Activated T-helper 2 cell treated with anti-CD3 and anti-CD28 coated beads, Interferon-gamma antibody, Interleukin-2, Interleukin-4, amounts not matched to agents 10 μg/mL and 5 μg/mL and 100 μg/mL, durations not matched to agents 14 hours and 24 hours and 36 hours (primary cell): ENCODE data around the gene LRCH2. TPM values are rescaled to one million over a fixed set of nuclear protein-coding genes. Genes with fewer than 3 reads are reported as not detected.

Source experiments
- DNase-seq: peaks from one replicate; pipeline ENCODE4 v3.0.0; 2021; ENCODE audit warnings: low spot score
- H3K27ac Mint-ChIP-seq: one replicate; pipeline ENCODE4 v1.8.0; 2021; ENCODE audit warnings: mixed read lengths
- H3K27me3 Mint-ChIP-seq: one replicate; pipeline ENCODE4 v1.8.0; 2021; ENCODE audit warnings: low read depth, mixed read lengths
- H3K36me3 Mint-ChIP-seq: one replicate; pipeline ENCODE4 v1.8.0; 2021; ENCODE audit warnings: low read depth, mixed read lengths
- H3K4me1 Mint-ChIP-seq: one replicate; pipeline ENCODE4 v1.8.0; 2021; ENCODE audit warnings: low read depth, mixed read lengths
- H3K4me3 Mint-ChIP-seq: one replicate; pipeline ENCODE4 v1.8.0; 2021; ENCODE audit warnings: low read depth, mild to moderate bottlenecking, moderate library complexity, mixed read lengths
- H3K9me3 Mint-ChIP-seq: one replicate; pipeline ENCODE4 v1.8.0; 2021; ENCODE audit warnings: mixed read lengths
- intact Hi-C: fragments of 100-400 bp; cut with micrococcal nuclease; formaldehyde crosslinking; loops from one replicate; pipeline ENCODE4 v1.15.1; 2023
- total RNA-seq: library from RNA; stranded (reverse); gene quantifications from 2 replicates; pipeline ENCODE4 v1.2.3, GENCODE V29; 2022

The LRCH2 gene
- total RNA-seq, 1 donor from 2014 or later: not detected

- intact Hi-C loops: no loop called here
- Mint-ChIP-seq H3K36me3 (no peaks in the 10 kb centered on the region), H3K27me3 (no peaks in the 10 kb centered on the region), H3K9me3 (peaks cover 8% of the 10 kb centered on the region), H3K4me1 (no peaks in the 10 kb centered on the region), H3K4me3 (no peak overlapping the region), H3K27ac (no peak overlapping the region)
- DNase-seq: no peak
These were observed 43.0 kb downstream of the LRCH2 start for GRCh38 chrX:115190636-115191489.

DNA sequence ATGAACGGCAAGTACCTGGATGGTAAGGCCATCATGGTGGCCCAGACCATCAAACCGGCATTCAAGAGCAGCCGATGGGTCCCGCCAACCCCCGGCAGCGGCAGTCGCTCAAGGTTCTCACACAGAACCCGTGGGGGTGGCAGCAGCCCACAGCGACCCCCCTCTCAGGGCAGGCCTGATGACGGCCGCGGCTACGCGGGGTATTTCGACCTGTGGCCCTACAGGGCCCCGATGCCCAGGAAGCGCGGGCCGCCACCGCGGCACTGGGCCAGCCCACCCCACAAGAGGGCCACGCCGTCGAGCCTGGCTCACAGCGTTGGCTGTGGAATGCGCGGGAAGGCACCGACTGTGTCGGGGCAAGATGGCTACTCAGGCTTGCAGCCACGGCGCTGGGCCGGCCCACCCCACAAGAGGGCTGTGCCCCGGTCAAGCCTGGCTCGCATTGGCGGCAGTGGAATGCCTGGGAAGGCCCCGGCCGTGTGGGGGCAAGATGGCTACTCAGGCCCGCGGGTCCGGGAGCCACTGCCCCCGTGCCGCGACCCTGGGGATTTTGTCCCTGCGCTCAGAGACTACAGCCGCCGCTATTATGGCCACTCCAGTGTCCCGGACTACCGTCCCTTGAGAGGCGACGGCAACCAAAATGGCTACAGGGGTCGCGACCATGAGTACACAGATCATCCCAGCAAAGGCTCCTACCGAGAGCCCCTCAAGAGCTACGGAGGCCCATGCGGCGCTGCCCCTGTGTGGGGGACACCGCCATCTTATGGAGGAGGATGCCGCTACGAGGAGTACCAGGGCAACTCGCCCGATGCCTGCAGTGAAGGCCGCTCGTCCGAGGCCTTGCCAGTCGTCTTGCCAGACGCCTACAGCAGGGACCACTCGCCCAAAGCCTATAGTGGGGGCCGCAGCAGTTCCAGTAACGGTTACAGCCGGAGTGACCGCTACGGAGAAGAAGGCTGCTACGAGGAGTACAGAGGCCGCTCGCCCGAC, 44.0 kb downstream of the LRCH2 start:
- intact Hi-C loops: no loop called here
- Mint-ChIP-seq H3K27ac (no peak overlapping the region), H3K4me3 (no peak overlapping the region), H3K36me3 (no peaks in the 10 kb centered on the region), H3K4me1 (no peaks in the 10 kb centered on the region), H3K9me3 (peaks cover 8% of the 10 kb centered on the region), H3K27me3 (no peaks in the 10 kb centered on the region)
- DNase-seq: no peak

GRCh38 chrX:115189110-115189509, 44.8 kb downstream of the LRCH2 start, which contains the start of gene RBMXL3:
Gene RBMXL3, plus strand, starts transcription at chrX:115189410. Its CDS starts 32 bp downstream, at chrX:115189442.
- no peak for DNase-seq
- H3K36me3 Mint-ChIP-seq: no peaks in the 10 kb centered on the region
- H3K27ac Mint-ChIP-seq: no peak within 1 kb of the TSS
- intact Hi-C loops: no loop called here
- peaks cover 8% of the 10 kb centered on the region for H3K9me3 Mint-ChIP-seq
- no peaks in the 10 kb centered on the region for H3K4me1 Mint-ChIP-seq
- H3K4me3 Mint-ChIP-seq: no peak within 1 kb of the TSS
- no peaks in the 10 kb centered on the region for H3K27me3 Mint-ChIP-seq

DNA sequence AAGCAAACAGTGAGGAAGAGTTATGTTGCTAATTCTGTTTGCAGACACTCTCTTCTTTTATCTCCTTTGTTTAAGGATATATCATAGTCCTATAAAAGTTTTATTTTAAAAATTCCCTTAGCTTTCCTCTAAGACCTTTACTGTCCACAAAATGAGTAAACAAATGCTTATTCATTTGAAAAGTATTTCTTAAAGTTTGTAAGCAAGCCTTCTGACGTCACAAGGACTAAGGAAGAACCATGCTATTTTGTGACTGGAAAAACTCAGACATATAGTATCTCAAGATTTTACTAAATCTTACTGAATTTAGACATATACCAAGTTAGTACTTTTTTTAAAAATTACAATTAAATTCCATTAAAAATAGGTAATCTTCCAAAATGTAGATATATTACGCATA, 49.9 kb downstream of the LRCH2 start:
- H3K36me3 Mint-ChIP-seq: no peaks in the 10 kb centered on the region

GRCh38 chrX:115178473-115178872, 55.4 kb downstream of the LRCH2 start:
- no peak for DNase-seq
- Mint-ChIP-seq H3K36me3 (no peaks in the 10 kb centered on the region), H3K4me1 (no peaks in the 10 kb centered on the region), H3K4me3 (no peak overlapping the region), H3K27me3 (no peaks in the 10 kb centered on the region), H3K27ac (no peak overlapping the region), H3K9me3 (no peaks in the 10 kb centered on the region)
- intact Hi-C loops: no loop called here

More for the DNA sequence above, 49.9 kb downstream of the LRCH2 start:
- intact Hi-C loops: no loop called here
- H3K27ac Mint-ChIP-seq: no peak overlapping the region
- peaks cover 3% of the 10 kb centered on the region for H3K9me3 Mint-ChIP-seq
- H3K4me3 Mint-ChIP-seq: no peak overlapping the region
- no peaks in the 10 kb centered on the region for H3K4me1 Mint-ChIP-seq
- DNase-seq: no peak
- H3K27me3 Mint-ChIP-seq: no peaks in the 10 kb centered on the region

DNA sequence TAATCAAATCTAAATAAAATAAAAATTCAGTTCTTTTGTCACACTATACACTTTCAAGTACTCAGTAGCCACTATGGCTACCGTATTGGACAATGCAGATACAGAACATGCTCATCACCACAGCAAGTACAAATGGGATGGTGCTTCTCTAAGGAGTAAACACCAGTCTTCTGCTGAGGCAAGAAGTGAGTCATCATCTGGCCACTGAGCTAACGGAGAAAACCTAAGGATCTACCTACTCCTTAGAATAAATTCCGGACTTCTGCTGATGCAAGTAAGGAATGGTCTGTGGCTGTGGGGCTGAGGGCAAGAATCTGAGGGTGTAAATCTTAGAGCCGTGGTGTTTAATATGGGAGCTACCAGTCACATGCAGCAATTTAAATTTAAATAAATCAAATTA, 56.0 kb downstream of the LRCH2 start:
- no peaks in the 10 kb centered on the region for H3K27me3 Mint-ChIP-seq
- no peak overlapping the region for H3K4me3 Mint-ChIP-seq
- no peaks in the 10 kb centered on the region for H3K4me1 Mint-ChIP-seq
- no peak overlapping the region for H3K27ac Mint-ChIP-seq
- no peaks in the 10 kb centered on the region for H3K36me3 Mint-ChIP-seq
- intact Hi-C loops: no loop called here
- H3K9me3 Mint-ChIP-seq: no peaks in the 10 kb centered on the region
- DNase-seq: no peak

DNA sequence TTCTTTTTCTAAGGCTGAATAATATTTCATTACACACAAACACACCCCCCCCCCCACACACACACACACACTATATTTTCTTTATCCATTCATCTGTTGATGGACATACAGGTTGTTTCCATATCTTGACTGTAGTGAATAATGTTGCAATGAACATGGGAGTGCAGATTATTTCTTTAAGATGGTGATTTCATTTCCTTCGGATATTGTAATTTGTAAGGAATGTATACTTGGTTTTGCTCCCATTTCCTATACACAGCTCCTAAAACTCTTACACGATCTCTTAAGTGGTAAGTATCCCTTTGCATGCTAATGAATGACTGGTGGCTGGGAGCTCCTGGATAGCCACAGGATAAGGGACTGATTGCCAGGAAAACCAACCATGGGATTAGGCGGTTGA, 59.3 kb downstream of the LRCH2 start:
- no peaks in the 10 kb centered on the region for H3K4me1 Mint-ChIP-seq
- no peak overlapping the region for H3K4me3 Mint-ChIP-seq
- intact Hi-C loops: no loop called here
- H3K27ac Mint-ChIP-seq: no peak overlapping the region
- no peaks in the 10 kb centered on the region for H3K9me3 Mint-ChIP-seq
- H3K27me3 Mint-ChIP-seq: no peaks in the 10 kb centered on the region
- H3K36me3 Mint-ChIP-seq: no peaks in the 10 kb centered on the region
- DNase-seq: no peak

DNA sequence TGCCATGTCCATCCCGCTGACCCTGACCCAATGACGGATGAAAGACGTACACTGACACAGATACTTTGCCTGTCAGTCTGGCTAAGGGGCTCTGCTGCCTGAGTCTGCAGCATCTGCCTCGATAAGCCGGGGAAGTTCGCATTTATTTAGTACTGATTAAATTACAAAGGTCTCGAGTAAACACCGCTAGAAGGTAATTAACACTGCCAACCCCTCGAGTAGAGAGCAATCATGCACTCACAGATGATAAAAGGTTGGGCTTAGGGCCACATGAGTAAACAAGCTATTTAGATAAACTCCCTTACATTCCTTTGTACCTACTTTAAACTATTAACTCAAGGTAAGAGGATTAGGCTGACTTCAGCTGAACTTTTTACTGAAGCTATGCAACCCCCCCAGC, 60.7 kb downstream of the LRCH2 start:
- Mint-ChIP-seq H3K27ac (no peak overlapping the region), H3K27me3 (no peaks in the 10 kb centered on the region), H3K9me3 (no peaks in the 10 kb centered on the region), H3K36me3 (no peaks in the 10 kb centered on the region), H3K4me3 (no peak overlapping the region), H3K4me1 (no peaks in the 10 kb centered on the region)
- intact Hi-C loops: no loop called here
- no peak for DNase-seq

GRCh38 chrX:115147220-115147619, 86.7 kb downstream of the LRCH2 start:
- H3K36me3 Mint-ChIP-seq: no peaks in the 10 kb centered on the region
- H3K4me1 Mint-ChIP-seq: no peaks in the 10 kb centered on the region
- DNase-seq: no peak
- H3K27ac Mint-ChIP-seq: no peak overlapping the region
- peaks cover 5% of the 10 kb centered on the region for H3K9me3 Mint-ChIP-seq
- no peaks in the 10 kb centered on the region for H3K27me3 Mint-ChIP-seq
- intact Hi-C loops: no loop called here
- H3K4me3 Mint-ChIP-seq: no peak overlapping the region

DNA sequence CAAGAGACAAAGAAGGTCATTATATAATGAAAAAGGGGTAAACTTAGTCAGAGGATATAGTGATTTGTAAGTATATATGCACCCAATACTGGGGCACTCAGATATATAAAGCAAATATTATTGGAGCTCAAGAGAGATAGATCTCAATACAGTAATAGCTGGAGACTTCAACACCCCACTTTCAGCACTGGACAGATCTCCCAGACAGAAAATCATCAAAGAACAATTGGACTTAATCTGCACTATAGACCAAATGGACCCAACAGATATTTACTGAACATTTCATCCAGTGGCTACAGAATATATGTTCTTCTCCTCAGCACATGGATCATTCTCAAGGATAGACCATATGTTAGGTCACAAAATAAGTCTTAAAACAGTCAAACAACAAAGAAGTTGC, 91.8 kb downstream of the LRCH2 start:
- Mint-ChIP-seq H3K36me3 (no peaks in the 10 kb centered on the region), H3K4me1 (no peaks in the 10 kb centered on the region), H3K4me3 (no peak overlapping the region), H3K27me3 (no peaks in the 10 kb centered on the region), H3K27ac (no peak overlapping the region), H3K9me3 (peaks cover 11% of the 10 kb centered on the region)
- DNase-seq: no peak
- intact Hi-C loops: no loop called here

- Mint-ChIP-seq H3K4me1 (no peaks in the 10 kb centered on the region), H3K9me3 (peaks cover 11% of the 10 kb centered on the region), H3K4me3 (no peak overlapping the region), H3K27me3 (no peaks in the 10 kb centered on the region), H3K27ac (no peak overlapping the region), H3K36me3 (no peaks in the 10 kb centered on the region)
- no peak for DNase-seq
- intact Hi-C loops: no loop called here
These were observed 95.9 kb downstream of the LRCH2 start for GRCh38 chrX:115138040-115138439.

GRCh38 chrX:115134382-115134781, 99.5 kb downstream of the LRCH2 start:
- Mint-ChIP-seq H3K4me1 (no peaks in the 10 kb centered on the region), H3K9me3 (no peaks in the 10 kb centered on the region), H3K4me3 (no peak overlapping the region), H3K27ac (no peak overlapping the region), H3K27me3 (no peaks in the 10 kb centered on the region), H3K36me3 (no peaks in the 10 kb centered on the region)
- DNase-seq: no peak
- intact Hi-C loops: no loop called here

GRCh38 chrX:115112411-115112810, 121.5 kb downstream of the LRCH2 start:
- Mint-ChIP-seq H3K36me3 (no peaks in the 10 kb centered on the region), H3K9me3 (no peaks in the 10 kb centered on the region), H3K27ac (no peak overlapping the region), H3K4me3 (no peak overlapping the region), H3K4me1 (no peaks in the 10 kb centered on the region), H3K27me3 (no peaks in the 10 kb centered on the region)
- DNase-seq: no peak
- intact Hi-C loops: no loop called here
